ENCODE data around the gene PTPRN. TPM values are rescaled to one million over a fixed set of nuclear protein-coding genes. Genes with fewer than 3 reads are reported as not detected.

PTPRN gene
- total and polyA plus RNA-seq, 10 of the 15 experiments (the other 5 are each of a cell fraction or from before 2014, with no cell fraction given) = 0.28 to 0.69 TPM; not detected in 8

DNA sequence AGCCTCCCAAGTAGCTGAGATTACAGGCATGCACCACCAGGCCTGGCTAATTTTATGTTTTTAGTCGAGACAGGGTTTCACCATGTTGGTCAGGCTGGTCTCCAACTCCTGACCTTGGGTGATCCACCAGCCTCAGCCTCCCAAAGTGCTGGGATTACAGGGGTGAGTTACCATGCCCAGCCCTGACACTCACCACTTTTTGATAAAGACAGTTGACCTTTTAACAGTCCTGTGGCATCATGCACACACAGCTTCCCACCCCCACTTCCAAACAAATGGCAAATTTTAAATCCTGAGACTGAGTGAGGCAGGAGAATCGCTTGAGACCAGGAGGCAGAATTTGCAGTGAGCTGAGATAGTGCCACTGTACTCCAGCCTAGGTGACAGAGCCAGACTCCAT is 36.2 kb downstream of the PTPRN start:
- ChIA-PET POLR2A (interaction anchor here (0.6 to 2.1 kb wide), 2 partner anchors 18 to 19 kb away, joined by 7 to 9 read pairs; partner anchors contain the start of gene TUBA4A), RAD21 (ENCODE audit: unreplicated experiment) (no interaction called here), SMC1A (ENCODE audit: uncharacterized antibody, unreplicated experiment) (interaction anchor here (8.3 kb wide), 1 partner anchor 21 kb away, joined by 98 read pairs; the partner anchor contains the start of genes TUBA4A and TUBA4B), CTCF (interaction anchor here (1.0 to 13.5 kb wide), 2 partner anchors 18 to 20 kb away, joined by 4 to 257 read pairs; no protein-coding TSS in a partner anchor)
- Histone ChIP-seq H3K4me1 (ENCODE audit: control insufficient read depth, insufficient read depth, low read length) (peaks cover 6% of the 10 kb centered on the region), H3K9me3 (replicated peaks; ENCODE audit: control insufficient read depth, insufficient read depth, low read length) (no peaks in the 10 kb centered on the region), H3K36me3 (ENCODE audit: control insufficient read depth in 2 of 2, insufficient read depth in 2 of 2, low read length in 1 of 2) (no peaks in the 10 kb centered on the region), H3K27me3 (replicated peaks in 1 of 2; ENCODE audit: control insufficient read depth in 2 of 2, insufficient read depth in 2 of 2, low read length in 1 of 2) (no peaks in the 10 kb centered on the region), H3K4me2 (ENCODE audit: control insufficient read depth, insufficient read depth) (no peak overlapping the region), H3K27ac (ENCODE audit: control insufficient read depth, insufficient read depth) (no peak overlapping the region), H3K9ac (ENCODE audit: control insufficient read depth, insufficient read depth, low read length) (no peak overlapping the region), H4K20me1 (ENCODE audit: control insufficient read depth, insufficient read depth) (no peaks in the 10 kb centered on the region), H3K79me2 (ENCODE audit: control insufficient read depth, insufficient read depth, low read length) (no peaks in the 10 kb centered on the region), H2AFZ (ENCODE audit: control insufficient read depth, low read depth, low read length) (no peak overlapping the region), H3K4me3 (no peak overlapping the region)
- TF ChIP-seq TARDBP (IDR thresholded peaks at IDR 0.05; ENCODE audit: borderline replicate concordance) (no peak), NR2C1 (IDR thresholded peaks at IDR 0.05) (no peak), ZNF217 (IDR thresholded peaks at IDR 0.05) (no peak), HDGF (IDR thresholded peaks at IDR 0.05) (no peak), YBX1 (IDR thresholded peaks at IDR 0.05) (no peak), SIX5 (IDR thresholded peaks at IDR 0.05; ENCODE audit: low read depth, low read length, severe bottlenecking) (no peak), PAX5 (IDR thresholded peaks at IDR 0.05; ENCODE audit: borderline replicate concordance, low read depth, low read length) (no peak), POLR2AphosphoS5 (IDR thresholded peaks at IDR 0.05; ENCODE audit: low read length) (no peak), JUNB (IDR thresholded peaks at IDR 0.05) (no peak), ZNF622 (IDR thresholded peaks at IDR 0.05) (no peak), EZH2 (IDR thresholded peaks at IDR 0.05; ENCODE audit: borderline replicate concordance, control insufficient read depth, low read depth, low read length) (no peak), MTA3 (IDR thresholded peaks at IDR 0.05; ENCODE audit: borderline replicate concordance, low read length) (no peak)
- TF ChIP-seq, protein P1, sequence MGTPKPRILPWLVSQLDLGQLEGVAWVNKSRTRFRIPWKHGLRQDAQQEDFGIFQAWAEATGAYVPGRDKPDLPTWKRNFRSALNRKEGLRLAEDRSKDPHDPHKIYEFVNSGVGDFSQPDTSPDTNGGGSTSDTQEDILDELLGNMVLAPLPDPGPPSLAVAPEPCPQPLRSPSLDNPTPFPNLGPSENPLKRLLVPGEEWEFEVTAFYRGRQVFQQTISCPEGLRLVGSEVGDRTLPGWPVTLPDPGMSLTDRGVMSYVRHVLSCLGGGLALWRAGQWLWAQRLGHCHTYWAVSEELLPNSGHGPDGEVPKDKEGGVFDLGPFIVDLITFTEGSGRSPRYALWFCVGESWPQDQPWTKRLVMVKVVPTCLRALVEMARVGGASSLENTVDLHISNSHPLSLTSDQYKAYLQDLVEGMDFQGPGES (IDR thresholded peaks at IDR 0.05) = no peak
- TF ChIP-seq, protein P2, sequence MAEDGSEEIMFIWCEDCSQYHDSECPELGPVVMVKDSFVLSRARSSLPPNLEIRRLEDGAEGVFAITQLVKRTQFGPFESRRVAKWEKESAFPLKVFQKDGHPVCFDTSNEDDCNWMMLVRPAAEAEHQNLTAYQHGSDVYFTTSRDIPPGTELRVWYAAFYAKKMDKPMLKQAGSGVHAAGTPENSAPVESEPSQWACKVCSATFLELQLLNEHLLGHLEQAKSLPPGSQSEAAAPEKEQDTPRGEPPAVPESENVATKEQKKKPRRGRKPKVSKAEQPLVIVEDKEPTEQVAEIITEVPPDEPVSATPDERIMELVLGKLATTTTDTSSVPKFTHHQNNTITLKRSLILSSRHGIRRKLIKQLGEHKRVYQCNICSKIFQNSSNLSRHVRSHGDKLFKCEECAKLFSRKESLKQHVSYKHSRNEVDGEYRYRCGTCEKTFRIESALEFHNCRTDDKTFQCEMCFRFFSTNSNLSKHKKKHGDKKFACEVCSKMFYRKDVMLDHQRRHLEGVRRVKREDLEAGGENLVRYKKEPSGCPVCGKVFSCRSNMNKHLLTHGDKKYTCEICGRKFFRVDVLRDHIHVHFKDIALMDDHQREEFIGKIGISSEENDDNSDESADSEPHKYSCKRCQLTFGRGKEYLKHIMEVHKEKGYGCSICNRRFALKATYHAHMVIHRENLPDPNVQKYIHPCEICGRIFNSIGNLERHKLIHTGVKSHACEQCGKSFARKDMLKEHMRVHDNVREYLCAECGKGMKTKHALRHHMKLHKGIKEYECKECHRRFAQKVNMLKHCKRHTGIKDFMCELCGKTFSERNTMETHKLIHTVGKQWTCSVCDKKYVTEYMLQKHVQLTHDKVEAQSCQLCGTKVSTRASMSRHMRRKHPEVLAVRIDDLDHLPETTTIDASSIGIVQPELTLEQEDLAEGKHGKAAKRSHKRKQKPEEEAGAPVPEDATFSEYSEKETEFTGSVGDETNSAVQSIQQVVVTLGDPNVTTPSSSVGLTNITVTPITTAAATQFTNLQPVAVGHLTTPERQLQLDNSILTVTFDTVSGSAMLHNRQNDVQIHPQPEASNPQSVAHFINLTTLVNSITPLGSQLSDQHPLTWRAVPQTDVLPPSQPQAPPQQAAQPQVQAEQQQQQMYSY (CRISPR knock-in tag; IDR thresholded peaks at IDR 0.05) = no peak
- TF ChIP-seq, protein P3, sequence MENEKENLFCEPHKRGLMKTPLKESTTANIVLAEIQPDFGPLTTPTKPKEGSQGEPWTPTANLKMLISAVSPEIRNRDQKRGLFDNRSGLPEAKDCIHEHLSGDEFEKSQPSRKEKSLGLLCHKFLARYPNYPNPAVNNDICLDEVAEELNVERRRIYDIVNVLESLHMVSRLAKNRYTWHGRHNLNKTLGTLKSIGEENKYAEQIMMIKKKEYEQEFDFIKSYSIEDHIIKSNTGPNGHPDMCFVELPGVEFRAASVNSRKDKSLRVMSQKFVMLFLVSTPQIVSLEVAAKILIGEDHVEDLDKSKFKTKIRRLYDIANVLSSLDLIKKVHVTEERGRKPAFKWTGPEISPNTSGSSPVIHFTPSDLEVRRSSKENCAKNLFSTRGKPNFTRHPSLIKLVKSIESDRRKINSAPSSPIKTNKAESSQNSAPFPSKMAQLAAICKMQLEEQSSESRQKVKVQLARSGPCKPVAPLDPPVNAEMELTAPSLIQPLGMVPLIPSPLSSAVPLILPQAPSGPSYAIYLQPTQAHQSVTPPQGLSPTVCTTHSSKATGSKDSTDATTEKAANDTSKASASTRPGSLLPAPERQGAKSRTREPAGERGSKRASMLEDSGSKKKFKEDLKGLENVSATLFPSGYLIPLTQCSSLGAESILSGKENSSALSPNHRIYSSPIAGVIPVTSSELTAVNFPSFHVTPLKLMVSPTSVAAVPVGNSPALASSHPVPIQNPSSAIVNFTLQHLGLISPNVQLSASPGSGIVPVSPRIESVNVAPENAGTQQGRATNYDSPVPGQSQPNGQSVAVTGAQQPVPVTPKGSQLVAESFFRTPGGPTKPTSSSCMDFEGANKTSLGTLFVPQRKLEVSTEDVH (IDR thresholded peaks at IDR 0.05; ENCODE audit: low read depth, partially characterized antibody) = no peak
- no TSS peak for BruUV-seq (replicated peaks)
- intact Hi-C loops (cut with micrococcal nuclease; ENCODE audit: unreplicated experiment) (no loop called here), in situ Hi-C loops (cut with MboI) (no loop called here)
- DNase-seq (ENCODE audit: low read depth, low spot score) (no peak), FAIRE-seq (no peak), ATAC-seq (no peak)
- 46% methylated on average over 2 of the region's 2 CpGs for WGBS (ENCODE audit: insufficient coverage, insufficient replicate concordance, low lambda C conversion rate, missing lambda C conversion rate)

Measured in GM12878 (cell line).